Psoas muscle (tissue), 8 donors: ENCODE data around the gene COMMD3. TPM values are rescaled to one million over a fixed set of nuclear protein-coding genes. Genes with fewer than 3 reads are reported as not detected.

ENCODE experiments used
- ATAC-seq, 4 donors: fragments of 200-7000 bp; cut with Tn5 transposase; one replicate each; pipeline ENCODE4 v1.9.1; 2020; ENCODE audit warnings: moderate library complexity in 3 of 4, mild to moderate bottlenecking in 2 of 4
- DNase-seq, 2 donors: peaks; one replicate each; pipeline ENCODE4 v3.0.0-alpha.2; 2020
- H3K27ac ChIP-seq: fragments of 200-600 bp; one replicate; pipeline ENCODE4 v1.8.0; 2022
- H3K27me3 ChIP-seq, 3 donors: fragments of 200-600 bp in 1 of 3; one replicate each; pipeline versions ENCODE4 v1.6.1 to v1.8.0; 2013 to 2022; ENCODE audit warnings: low read length in 2 of 3, mild to moderate bottlenecking in 2 of 3, moderate library complexity in 1 of 3; ENCODE audit not compliant: insufficient read depth in 3 of 3
- H3K36me3 ChIP-seq, 2 donors: fragments of 200-600 bp in 1 of 2; one replicate each; pipeline versions ENCODE4 v1.6.1 to v1.8.0; 2013 to 2022; ENCODE audit warnings: low read depth in 1 of 2, mild to moderate bottlenecking in 1 of 2, moderate library complexity in 1 of 2; ENCODE audit not compliant: insufficient read depth in 1 of 2
- H3K4me1 ChIP-seq: fragments of 200-600 bp; one replicate; pipeline ENCODE4 v1.8.0; 2022
- H3K4me3 ChIP-seq: fragments of 200-600 bp; one replicate; pipeline ENCODE4 v1.8.0; 2022; ENCODE audit warnings: mild to moderate bottlenecking
- H3K9me3 ChIP-seq: fragments of 200-600 bp; one replicate; pipeline ENCODE4 v1.8.0; 2022
- CTCF ChIP-seq: fragments of 200-600 bp; IDR thresholded peaks from one replicate; pipeline ENCODE4 v1.8.0; 2022; ENCODE audit warnings: antibody characterized with exemption
- WGBS, 3 donors: extraction: QIAGEN DNeasy Blood & Tissue Kit; methylation state at CpG; one replicate each; pipeline versions ENCODE4 v1.1.6 to v1.1.7; 2013; 5-methylcytosine and 5-hydroxymethylcytosine counted together
- intact Hi-C, 2 donors: fragments of 100-400 bp; cut with DNase I; formaldehyde crosslinking; loops; one replicate each; pipeline versions ENCODE4 v1.11.0 to v1.14.2; 2022
- polyA plus RNA-seq, 3 donors: library from polyadenylated mRNA; stranded (reverse); fragments of 200-250 nt; gene quantifications; one replicate each; pipeline ENCODE4 v1.2.3, GENCODE V29; 2013
- total RNA-seq, 4 donors: library from RNA; stranded (reverse); fragmentation: NEBNext Ultra II Directional in 2 of 4; extraction: Animal tissue kit (Norgen Biotek cat#: 25700) in 2 of 4; gene quantifications; one replicate each; pipeline versions ENCODE4 v1.2.1 to v1.2.4, GENCODE V29; 2021 to 2023
- donor health status: healthy with polysubstance abuse.
- donor health status: DM: no; HTN: no; CAD: no; lungs with moderate emphysema.
- donor health status: Bipolar disorder and iron deficiency.
- donor health status: healthy.
- donor health status: DM: yes; HTN: yes; CAD: no.
- donor health status: DM: no; HTN: no; CAD: no.
- donor health status: DM: no; HTN: no; CAD: no.
- donor health status: DM: yes; HTN: yes; CAD: no.

Gene COMMD3
- total and polyA plus RNA-seq, 7 donors = 42.3 to 81.4 (median 64.6) TPM

- H3K27me3 ChIP-seq = peaks cover 4 to 68% (median 19%) of the 10 kb centered on the region in 3 donors
- H3K27ac ChIP-seq = no peak overlapping the region
- WGBS, 3 donors = 2 to 13% (median 11%) methylated on average over 1 of the region's 1 CpG
- no peak overlapping the region for H3K4me3 ChIP-seq
- H3K36me3 ChIP-seq = no peaks in the 10 kb centered on the region
- peaks cover 16% of the 10 kb centered on the region for H3K4me1 ChIP-seq
- intact Hi-C loops = loop anchor here (2.0 to 10.0 kb wide), 4 partner anchors 93 to 241 kb away; no protein-coding TSS in a partner anchor
- H3K9me3 ChIP-seq = no peaks in the 10 kb centered on the region
- no peak for TF ChIP-seq CTCF
- ATAC-seq = no peak
- DNase-seq = no peak
Measured at GRCh38 chr10:22344249-22344648, 28.1 kb downstream of the COMMD3 start.

- DNase-seq (no peak), ATAC-seq (no peak)
- no peak overlapping the region for H3K27ac ChIP-seq
- H3K4me1 ChIP-seq = peaks cover 12% of the 10 kb centered on the region
- peak overlapping the region; percentile 54 for H3K4me3 ChIP-seq
- 8 to 9% (median 9%) methylated on average over 26 of the region's 26 CpGs for WGBS, 3 donors
- peaks cover 4 to 62% (median 19%) of the 10 kb centered on the region in 3 donors for H3K27me3 ChIP-seq
- no peak for TF ChIP-seq CTCF
- no peaks in the 10 kb centered on the region for H3K36me3 ChIP-seq
- no peaks in the 10 kb centered on the region for H3K9me3 ChIP-seq
- intact Hi-C loops = loop anchor here (2.0 to 10.0 kb wide), 4 partner anchors 92 to 240 kb away; no protein-coding TSS in a partner anchor
Measured at GRCh38 chr10:22344781-22345300, 28.7 kb downstream of the COMMD3 start.

GRCh38 chr10:22345301-22346095 is 29.3 kb downstream of the COMMD3 start, which contains the start of gene SPAG6:
TSS of gene SPAG6 (plus strand) at chr10:22345496. CDS start at chr10:22345612, 116 bp downstream.
- 5 to 6% (median 6%) methylated on average over 73 to 83 of the region's 83 CpGs for WGBS, 3 donors
- DNase-seq (peak; percentile 49 to 71), ATAC-seq (no peak)
- Histone ChIP-seq H3K9me3 (no peaks in the 10 kb centered on the region), H3K27me3 (peaks cover 4 to 61% (median 19%) of the 10 kb centered on the region in 3 donors), H3K36me3 (no peaks in the 10 kb centered on the region), H3K4me1 (peaks cover 10% of the 10 kb centered on the region), H3K27ac (no peak within 1 kb of the TSS), H3K4me3 (peak within 1 kb of the TSS; percentile 54)
- intact Hi-C loops = loop anchor here (2.0 to 10.0 kb wide), 3 partner anchors 91 to 239 kb away; no protein-coding TSS in a partner anchor
- no peak for TF ChIP-seq CTCF

- no peaks in the 10 kb centered on the region for H3K9me3 ChIP-seq
- peaks cover 10% of the 10 kb centered on the region for H3K4me1 ChIP-seq
- ATAC-seq (no peak), DNase-seq (no peak)
- H3K4me3 ChIP-seq = no peak overlapping the region
- no peak for TF ChIP-seq CTCF
- 42 to 53% (median 45%) methylated on average over 8 of the region's 8 CpGs for WGBS, 3 donors
- no peaks in the 10 kb centered on the region for H3K36me3 ChIP-seq
- no peak overlapping the region for H3K27ac ChIP-seq
- intact Hi-C loops = loop anchor here (10.0 kb wide), 2 partner anchors 199 to 239 kb away; no protein-coding TSS in a partner anchor
- H3K27me3 ChIP-seq = peaks cover 4 to 60% (median 19%) of the 10 kb centered on the region in 3 donors
Measured at GRCh38 chr10:22346096-22346661, 30.0 kb downstream of the COMMD3 start.
